GM21367 (cell line): ENCODE measurements around the gene SEZ6L2.
"Not testable (repeated sequence)": the region's sequence is repeated elsewhere in the genome, so short reads cannot be mapped to it uniquely, and the experiment has no call there.

ENCODE experiments used
- ATAC-seq: cut with Tn5 transposase; IDR thresholded peaks from one replicate; pipeline ENCODE4 v1.9.1; 2021; ENCODE audit not compliant: unreplicated experiment

Gene SEZ6L2

DNA sequence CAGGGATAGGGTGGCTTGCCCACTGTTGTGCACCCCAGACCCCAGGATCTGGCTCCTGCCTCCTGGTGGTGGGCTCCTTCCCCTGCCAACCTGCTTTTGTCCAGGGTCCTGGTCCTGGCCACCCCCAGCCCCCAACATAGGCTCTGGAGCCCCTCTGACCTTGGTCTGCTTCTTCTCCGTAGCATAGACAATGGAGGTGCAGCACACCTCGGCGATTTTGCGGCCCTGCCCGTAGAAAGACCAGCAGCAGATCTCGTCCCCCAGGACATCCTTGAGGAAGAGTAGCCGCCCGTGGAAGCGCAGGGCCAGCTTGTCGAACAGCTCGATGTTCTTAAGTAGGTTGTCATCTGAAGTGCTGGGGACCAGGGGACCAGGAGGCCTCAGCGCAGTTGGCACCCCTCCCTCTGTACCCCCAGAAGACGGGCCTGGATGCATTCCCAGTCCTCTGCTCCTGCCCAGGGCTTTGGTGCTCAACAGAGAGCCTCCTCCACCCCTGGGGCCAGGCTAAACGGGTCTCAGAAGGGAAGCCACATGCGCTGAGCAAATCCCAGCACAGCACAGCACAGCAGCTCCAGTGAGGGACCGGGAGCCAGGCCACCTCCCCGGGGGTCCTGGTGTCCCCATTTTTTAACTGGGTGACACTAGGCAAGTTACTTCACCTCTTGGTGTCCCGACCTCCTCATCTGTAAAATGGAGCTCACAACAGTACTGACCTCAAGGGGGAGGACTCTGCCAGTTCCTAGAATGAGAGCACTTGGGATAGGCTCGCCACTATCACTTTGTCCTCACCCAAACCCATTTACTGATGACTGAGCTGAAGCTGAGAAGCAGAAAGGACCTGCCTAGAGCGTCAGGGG is 11.7 kb upstream of the SEZ6L2 start:
- ATAC-seq, result no peak

GRCh38 chr16:29909851-29910250 is 10.5 kb upstream of the SEZ6L2 start:
- ATAC-seq, result not testable (repeated sequence)

- ATAC-seq, result no peak
Observed at GRCh38 chr16:29909391-29909790, 10.0 kb upstream of the SEZ6L2 start.

DNA sequence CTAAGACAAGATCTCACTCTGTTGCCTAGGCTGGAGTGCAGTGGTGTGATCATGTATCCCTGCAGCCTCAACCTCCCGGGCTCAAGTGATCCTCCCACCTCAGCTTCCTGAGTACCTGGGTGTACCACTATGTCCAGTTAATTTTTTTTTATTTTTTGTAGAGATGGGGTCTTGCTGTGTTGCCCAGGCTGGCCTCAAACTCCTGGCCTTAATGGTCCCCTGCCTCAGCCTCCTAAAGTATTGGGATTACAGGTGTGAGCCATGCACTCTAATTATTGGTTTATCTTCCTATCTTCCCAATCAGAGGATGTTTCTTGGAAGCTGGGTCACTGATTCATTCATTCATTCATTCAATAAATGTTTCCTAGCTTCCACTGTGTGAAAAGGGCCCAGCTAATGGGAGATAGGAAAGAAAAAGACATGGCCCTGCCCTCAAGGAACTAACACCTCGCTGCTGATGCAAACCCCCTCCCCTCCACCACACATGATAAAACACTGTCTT is 9.4 kb upstream of the SEZ6L2 start:
- no peak for ATAC-seq

DNA sequence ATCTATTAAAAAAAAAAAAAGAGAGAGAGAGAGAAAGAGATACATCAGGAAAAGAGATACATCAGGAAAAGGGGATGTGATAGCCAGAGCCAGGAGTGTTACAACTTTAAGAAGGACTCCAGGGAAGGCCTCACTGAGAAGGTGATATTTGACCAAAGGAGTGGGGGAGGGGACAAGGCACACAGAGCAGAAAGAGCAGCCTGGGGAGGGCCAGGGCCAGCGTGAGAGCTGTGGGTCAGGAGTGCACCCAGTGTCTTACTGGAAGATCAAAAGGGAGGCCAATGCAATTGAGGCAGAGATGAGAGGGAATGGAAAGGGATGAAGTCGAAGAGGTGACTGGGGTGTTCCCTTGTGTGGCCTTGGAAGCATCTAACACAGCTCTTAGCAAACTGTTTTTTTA is 8.6 kb upstream of the SEZ6L2 start:
- no peak for ATAC-seq

GRCh38 chr16:29906520-29907244 is 7.3 kb upstream of the SEZ6L2 start:
- no peak for ATAC-seq

DNA sequence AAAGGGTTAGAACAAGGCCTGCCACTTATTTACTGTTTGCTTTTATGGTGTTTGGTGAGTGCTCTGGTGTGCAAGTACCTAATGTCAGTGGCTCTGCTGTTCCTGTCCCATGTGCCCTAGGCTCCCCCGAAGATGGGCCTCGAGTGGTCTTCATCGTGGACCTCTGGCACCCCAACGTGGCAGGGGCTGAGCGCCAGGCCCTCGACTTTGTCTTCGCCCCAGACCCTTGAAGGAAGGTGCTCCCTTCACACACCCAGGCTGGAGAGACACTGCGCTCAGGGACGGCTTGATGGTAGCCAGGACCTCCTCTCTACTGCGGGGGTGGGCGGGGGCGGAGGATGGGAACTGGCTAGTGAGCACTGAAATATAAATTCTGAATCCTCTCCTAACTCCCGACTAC is 6.3 kb upstream of the SEZ6L2 start:
- no peak for ATAC-seq

DNA sequence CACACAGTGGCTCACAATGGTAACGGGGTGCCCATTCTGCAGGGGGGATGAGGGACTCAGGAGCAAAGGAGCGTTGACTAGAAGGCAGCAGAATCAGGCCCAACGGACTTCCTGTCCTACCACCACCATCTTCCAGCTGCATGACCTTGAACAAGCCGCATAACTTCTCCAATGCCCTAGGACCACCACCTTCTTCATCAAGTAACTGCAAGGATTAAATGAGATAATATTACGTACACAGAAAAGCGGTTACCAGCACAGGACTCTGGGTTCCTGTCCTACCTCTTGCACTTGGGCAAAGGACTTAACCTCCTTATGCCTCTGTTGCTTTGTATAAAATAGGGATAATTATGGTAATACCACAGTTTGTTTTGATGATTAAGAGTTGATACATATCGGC is 5.6 kb upstream of the SEZ6L2 start:
- ATAC-seq, result no peak

GRCh38 chr16:29903590-29903989 is 4.2 kb upstream of the SEZ6L2 start:
- no peak for ATAC-seq

DNA sequence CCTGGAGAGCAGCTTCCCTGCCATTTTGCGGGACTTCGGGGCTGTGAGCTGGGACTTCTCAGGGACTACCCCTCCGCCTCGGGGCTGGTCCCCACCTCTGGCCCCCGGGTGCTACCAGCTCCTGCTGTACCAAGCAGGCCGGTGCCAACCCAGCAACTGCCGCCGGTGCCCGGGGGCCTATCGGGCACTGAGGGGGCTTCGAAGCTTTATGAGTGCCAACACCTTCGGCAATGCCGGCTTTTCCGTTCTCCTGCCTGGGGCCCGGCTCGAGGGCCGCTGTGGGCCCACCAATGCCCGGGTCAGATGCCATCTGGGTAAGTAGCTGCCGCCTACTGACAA is 2.2 kb upstream of the SEZ6L2 start:
- no peak for ATAC-seq

DNA sequence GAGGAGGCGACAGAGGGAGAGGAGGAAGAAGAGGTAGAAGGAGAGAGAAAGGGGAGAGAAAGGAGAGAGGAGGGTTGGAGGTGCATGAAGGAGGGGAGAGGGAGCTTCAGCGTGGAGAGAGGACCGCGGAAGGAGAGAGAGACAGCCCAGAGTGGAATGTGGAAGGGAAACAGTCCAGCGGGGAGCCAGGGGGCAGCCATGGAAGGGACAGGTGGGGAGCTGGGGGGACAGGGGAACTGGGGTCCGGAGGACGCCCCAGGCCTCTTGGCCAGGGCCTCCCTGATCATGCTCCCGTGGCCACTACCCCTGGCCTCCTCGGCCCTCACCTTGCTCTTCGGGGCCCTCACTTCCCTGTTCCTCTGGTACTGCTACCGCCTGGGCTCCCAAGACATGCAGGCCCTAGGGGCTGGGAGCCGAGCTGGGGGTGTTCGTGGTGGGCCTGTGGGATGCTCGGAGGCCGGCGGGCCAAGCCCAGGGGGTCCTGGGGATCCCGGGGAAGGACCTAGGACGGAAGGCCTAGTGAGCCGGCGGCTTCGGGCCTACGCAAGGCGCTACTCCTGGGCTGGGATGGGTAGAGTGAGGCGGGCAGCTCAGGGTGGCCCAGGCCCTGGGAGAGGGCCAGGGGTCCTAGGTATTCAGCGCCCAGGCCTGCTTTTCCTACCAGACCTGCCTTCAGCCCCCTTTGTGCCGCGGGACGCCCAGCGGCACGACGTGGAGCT is 1.7 kb upstream of the SEZ6L2 start:
- ATAC-seq, result no peak

GRCh38 chr16:29900102-29900887 is 945 bp upstream of the SEZ6L2 start, which contains the start of gene ASPHD1:
ASPHD1 (plus strand) TSS chr16:29900488; CDS start chr16:29900972, 484 bp downstream.
- ATAC-seq, result no peak

GRCh38 chr16:29898804-29899515 is 390 bp downstream of the SEZ6L2 start:
- no peak for ATAC-seq

- no peak for ATAC-seq
Observed at GRCh38 chr16:29898135-29898803, 1.1 kb downstream of the SEZ6L2 start.

DNA sequence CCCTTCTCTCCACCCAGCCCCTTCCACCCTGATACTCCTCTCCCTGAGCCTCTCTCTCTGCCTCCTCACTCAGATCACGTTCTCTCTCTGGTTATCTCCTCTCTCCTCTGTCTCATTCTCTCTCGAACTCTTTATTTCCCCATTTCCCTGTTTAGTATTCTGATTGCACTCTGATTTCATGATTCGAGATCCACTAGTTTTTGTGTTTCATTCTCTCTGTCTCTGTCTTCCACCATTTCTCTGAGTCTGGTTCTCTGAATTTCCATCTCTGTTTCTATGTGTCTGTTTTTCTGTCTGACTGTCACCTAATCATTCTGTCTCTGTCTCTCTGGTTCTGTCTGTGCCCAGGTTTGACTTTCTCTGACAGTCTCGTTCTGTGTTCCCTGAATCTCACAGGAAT is 2.0 kb downstream of the SEZ6L2 start:
- ATAC-seq, result no peak

- no peak for ATAC-seq
Observed at GRCh38 chr16:29896841-29897240, 2.5 kb downstream of the SEZ6L2 start.

GRCh38 chr16:29894352-29894751 is 5.0 kb downstream of the SEZ6L2 start:
- no peak for ATAC-seq

DNA sequence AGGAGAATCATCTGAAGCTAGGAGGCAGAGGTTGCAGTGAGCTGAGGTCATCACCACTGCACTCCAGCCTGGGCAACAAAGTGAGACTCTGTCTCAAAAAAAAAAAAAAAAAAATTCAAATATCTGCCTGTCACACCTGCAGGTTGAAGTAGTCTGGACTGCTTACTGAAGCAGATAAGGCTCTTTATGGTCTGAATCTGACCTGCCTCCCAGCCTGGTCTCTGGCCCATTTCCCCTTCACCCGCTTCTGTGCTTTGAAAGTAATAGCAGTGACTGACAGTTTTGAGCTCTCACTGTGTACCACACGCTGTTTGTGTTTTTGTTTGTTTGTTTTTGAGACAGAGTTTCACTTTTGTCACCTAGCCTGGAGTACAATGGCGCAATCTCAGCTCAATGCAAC is 5.8 kb downstream of the SEZ6L2 start:
- no peak for ATAC-seq

- ATAC-seq, result no peak
Observed at GRCh38 chr16:29892458-29892813, 6.9 kb downstream of the SEZ6L2 start.
